HT1080 (cell line): ENCODE data around the gene SLC24A1. TPM values are rescaled to one million over a fixed set of nuclear protein-coding genes. Genes with fewer than 3 reads are reported as not detected.

Experiments
- DNase-seq: peaks from one replicate; pipeline ENCODE4 v3.0.0-alpha.2; 2015; ENCODE audit warnings: low read depth
- polyA plus RNA-seq, 2 experiments: library from polyadenylated mRNA; depleted of rRNA; stranded (reverse); fragments of >200 nt; gene quantifications; 2 replicates each; pipeline ENCODE4 v1.2.3, GENCODE V29; 2015
- total RNA-seq: library from RNA; depleted of rRNA; stranded (reverse); fragments of >200 nt; shearing (Covaris generic); gene quantifications from 2 replicates; pipeline ENCODE4 v1.2.3, GENCODE V29; 2014; rRNA removed

The SLC24A1 gene
- 10.1 and 11.5 TPM in 2 replicates for total RNA-seq
- 9.8 and 15.4 TPM in 2 replicates for polyA plus RNA-seq (2015; cell fraction: cytosol; rRNA removed)
- 11.2 and 11.6 TPM in 2 replicates for polyA plus RNA-seq (2015; cell fraction: nucleus; rRNA removed)

GRCh38 chr15:65621638-65622037, at the start of gene SLC24A1:
Gene SLC24A1 (plus strand): TSS chr15:65621938. CDS start chr15:65624081, 2,143 bp downstream.
- DNase-seq: no peak

GRCh38 chr15:65571971-65572370, 49.8 kb upstream of the SLC24A1 start:
- DNase-seq: no peak

- peak; percentile 69 for DNase-seq
These were observed 45.1 kb upstream of the SLC24A1 start for GRCh38 chr15:65576664-65577063.

GRCh38 chr15:65577129-65577996, 44.4 kb upstream of the SLC24A1 start:
- no peak for DNase-seq

GRCh38 chr15:65578904-65579728, 42.6 kb upstream of the SLC24A1 start:
- DNase-seq: peak; percentile 2

- no peak for DNase-seq
These were observed 42.0 kb upstream of the SLC24A1 start for GRCh38 chr15:65579762-65580161.

GRCh38 chr15:65580287-65580686, 41.5 kb upstream of the SLC24A1 start:
- peak; percentile 67 for DNase-seq

- DNase-seq: peak; percentile 66
These were observed 38.0 kb upstream of the SLC24A1 start for GRCh38 chr15:65583701-65584100.

GRCh38 chr15:65584241-65584640, 37.5 kb upstream of the SLC24A1 start:
- no peak for DNase-seq

- no peak for DNase-seq
These were observed 34.6 kb upstream of the SLC24A1 start for GRCh38 chr15:65587094-65587493.

GRCh38 chr15:65595960-65596359, 25.8 kb upstream of the SLC24A1 start:
- no peak for DNase-seq

GRCh38 chr15:65598468-65598867, 23.3 kb upstream of the SLC24A1 start:
- DNase-seq: no peak

GRCh38 chr15:65599677-65600076, 22.1 kb upstream of the SLC24A1 start:
- no peak for DNase-seq

GRCh38 chr15:65603134-65603533, 18.6 kb upstream of the SLC24A1 start:
- no peak for DNase-seq

GRCh38 chr15:65603559-65603958, 18.2 kb upstream of the SLC24A1 start:
- DNase-seq: no peak

- peak; percentile 96 for DNase-seq
These were observed 10.6 kb upstream of the SLC24A1 start, which contains the start of gene INTS14 for GRCh38 chr15:65610871-65611718. Gene INTS14 (minus strand): TSS chr15:65611131. CDS start chr15:65607380, 3,751 bp downstream.

- no peak for DNase-seq
These were observed 9.7 kb upstream of the SLC24A1 start for GRCh38 chr15:65611888-65612615.

GRCh38 chr15:65612616-65612946, 9.2 kb upstream of the SLC24A1 start:
- peak; percentile 4 for DNase-seq

- DNase-seq: no peak
These were observed 8.6 kb upstream of the SLC24A1 start for GRCh38 chr15:65612949-65613744.
